Measurements from ENCODE around the gene MEIS3. TPM values are rescaled to one million over a fixed set of nuclear protein-coding genes. Genes with fewer than 3 reads are reported as not detected.
"Not testable (repeated sequence)": the region's sequence is repeated elsewhere in the genome, so short reads cannot be mapped to it uniquely, and the experiment has no call there.

The MEIS3 gene
- polyA plus RNA-seq, 1 donor = 19.7 TPM

DNA sequence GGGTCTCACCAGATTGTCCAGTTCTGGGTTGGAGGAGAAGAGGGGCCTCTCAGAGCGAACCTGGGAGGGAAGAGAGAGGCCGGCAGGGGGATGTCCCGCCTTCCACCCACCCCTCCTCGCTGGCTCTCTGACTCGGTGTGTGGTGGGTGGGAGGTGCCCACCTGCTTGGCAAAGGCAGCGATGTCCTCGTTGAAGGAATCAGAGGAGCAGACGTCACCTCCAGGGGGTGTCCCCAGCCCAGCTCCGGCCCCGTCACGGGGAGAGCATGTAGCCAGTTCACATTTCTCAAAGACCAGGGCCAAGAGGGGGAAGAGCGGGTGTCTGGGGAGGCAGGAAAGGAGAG, 2.7 kb downstream of the MEIS3 start:
- H3K9me3 ChIP-seq (ENCODE audit: control insufficient read depth, low read depth, low read length) = no peaks in the 10 kb centered on the region
- H3K27ac ChIP-seq (ENCODE audit: low read length) = no peak overlapping the region
- H3K27me3 ChIP-seq (ENCODE audit: control insufficient read depth, insufficient read depth, low read length) = peaks cover 61% of the 10 kb centered on the region
- H3K36me3 ChIP-seq (ENCODE audit: control insufficient read depth, insufficient read depth, low read length) = no peaks in the 10 kb centered on the region
- DNase-seq = no peak
- H3K4me1 ChIP-seq (ENCODE audit: control insufficient read depth, insufficient read depth, low read length) = peaks cover 8% of the 10 kb centered on the region
- no peak overlapping the region for H3K4me3 ChIP-seq (ENCODE audit: low read length)
- 60% methylated on average over 4 of the region's 12 CpGs for WGBS (ENCODE audit: insufficient coverage, low lambda C conversion rate)

DNA sequence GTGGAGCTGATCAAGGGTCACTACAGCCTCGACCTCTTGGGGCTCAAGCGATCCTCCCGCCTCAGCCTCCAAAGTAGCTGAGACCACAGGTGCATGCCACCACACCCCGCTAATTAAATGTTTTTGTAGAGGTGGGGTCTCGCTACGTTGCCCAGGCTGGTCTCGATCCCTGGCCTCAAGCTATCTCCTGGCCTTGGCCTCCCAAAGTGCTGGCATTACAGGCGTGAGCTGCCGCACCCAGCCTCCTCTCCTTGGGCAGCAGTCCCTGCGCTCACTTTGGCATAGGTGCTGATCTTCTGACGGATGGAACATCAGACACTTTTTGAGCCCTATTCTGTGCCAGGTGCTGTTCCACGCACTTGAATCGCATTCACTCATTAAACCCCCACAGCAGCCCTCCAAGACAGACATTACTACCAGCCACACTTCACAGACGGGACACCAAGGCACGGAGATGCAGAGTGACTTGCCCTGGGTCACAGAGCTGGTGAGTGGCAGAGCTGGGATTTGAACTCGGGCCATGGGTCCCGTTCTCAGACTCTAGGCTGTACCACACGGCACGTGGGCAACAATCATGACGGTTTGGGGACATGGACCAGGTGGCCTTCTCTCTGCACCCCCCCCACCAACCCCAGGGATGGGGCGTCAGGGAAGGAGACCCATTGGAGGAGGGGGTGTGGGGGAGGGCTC, 3.2 kb downstream of the MEIS3 start:
- H3K36me3 ChIP-seq (ENCODE audit: control insufficient read depth, insufficient read depth, low read length) = no peaks in the 10 kb centered on the region
- no CpG with 5 or more reads among the region's 21 CpGs for WGBS (ENCODE audit: insufficient coverage, low lambda C conversion rate)
- peaks cover 8% of the 10 kb centered on the region for H3K4me1 ChIP-seq (ENCODE audit: control insufficient read depth, insufficient read depth, low read length)
- H3K9me3 ChIP-seq (ENCODE audit: control insufficient read depth, low read depth, low read length) = no peaks in the 10 kb centered on the region
- no peak overlapping the region for H3K27ac ChIP-seq (ENCODE audit: low read length)
- DNase-seq = no peak
- no peak overlapping the region for H3K4me3 ChIP-seq (ENCODE audit: low read length)
- peaks cover 56% of the 10 kb centered on the region for H3K27me3 ChIP-seq (ENCODE audit: control insufficient read depth, insufficient read depth, low read length)

GRCh38 chr19:47414469-47414868, 4.9 kb downstream of the MEIS3 start:
- WGBS (ENCODE audit: insufficient coverage, low lambda C conversion rate) = no CpG with 5 or more reads among the region's 21 CpGs
- H3K27me3 ChIP-seq (ENCODE audit: control insufficient read depth, insufficient read depth, low read length) = peaks cover 40% of the 10 kb centered on the region
- H3K27ac ChIP-seq (ENCODE audit: low read length) = no peak overlapping the region
- H3K4me3 ChIP-seq (ENCODE audit: low read length) = no peak overlapping the region
- H3K36me3 ChIP-seq (ENCODE audit: control insufficient read depth, insufficient read depth, low read length) = no peaks in the 10 kb centered on the region
- H3K9me3 ChIP-seq (ENCODE audit: control insufficient read depth, low read depth, low read length) = no peaks in the 10 kb centered on the region
- DNase-seq = no peak
- peaks cover 4% of the 10 kb centered on the region for H3K4me1 ChIP-seq (ENCODE audit: control insufficient read depth, insufficient read depth, low read length)

- WGBS (ENCODE audit: insufficient coverage, low lambda C conversion rate) = no CpG with 5 or more reads among the region's 16 CpGs
- H3K27me3 ChIP-seq (ENCODE audit: control insufficient read depth, insufficient read depth, low read length) = peaks cover 38% of the 10 kb centered on the region
Observed at GRCh38 chr19:47413941-47414340, 5.4 kb downstream of the MEIS3 start.

DNA sequence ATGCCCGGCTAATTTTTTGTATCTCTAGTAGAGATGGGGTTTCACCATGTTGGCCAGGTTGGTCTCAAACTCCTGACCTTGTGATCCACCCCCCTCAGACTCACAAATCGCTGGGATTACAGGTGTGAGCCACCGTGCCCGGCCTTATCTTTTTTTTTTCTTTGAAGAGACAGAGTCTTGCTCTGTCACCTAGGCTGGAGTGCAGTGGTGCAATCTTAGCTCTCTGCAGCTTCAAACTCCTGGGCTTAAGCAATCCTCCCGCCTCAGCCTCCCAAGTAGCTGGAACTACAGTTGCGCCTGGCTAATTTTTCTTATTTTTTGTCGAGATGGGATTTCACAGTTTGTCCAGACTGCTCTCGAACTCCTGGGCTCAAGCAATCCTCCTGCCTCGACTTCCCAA, 7.6 kb downstream of the MEIS3 start:
- not testable (repeated sequence) for H3K9me3 ChIP-seq (ENCODE audit: control insufficient read depth, low read depth, low read length); H3K4me3 ChIP-seq (ENCODE audit: low read length); H3K4me1 ChIP-seq (ENCODE audit: control insufficient read depth, insufficient read depth, low read length); H3K27ac ChIP-seq (ENCODE audit: low read length); DNase-seq; H3K36me3 ChIP-seq (ENCODE audit: control insufficient read depth, insufficient read depth, low read length)
- H3K27me3 ChIP-seq (ENCODE audit: control insufficient read depth, insufficient read depth, low read length) = peaks cover 22% of the 10 kb centered on the region
- WGBS (ENCODE audit: insufficient coverage, low lambda C conversion rate) = 100% methylated on average over 1 of the region's 9 CpGs

More at GRCh38 chr19:47413941-47414340, 5.4 kb downstream of the MEIS3 start:
- Histone ChIP-seq H3K4me1 (ENCODE audit: control insufficient read depth, insufficient read depth, low read length) (peaks cover 4% of the 10 kb centered on the region), H3K9me3 (ENCODE audit: control insufficient read depth, low read depth, low read length) (no peaks in the 10 kb centered on the region), H3K36me3 (ENCODE audit: control insufficient read depth, insufficient read depth, low read length) (no peaks in the 10 kb centered on the region), H3K4me3 (ENCODE audit: low read length) (no peak overlapping the region), H3K27ac (ENCODE audit: low read length) (no peak overlapping the region)
- no peak for DNase-seq

DNA sequence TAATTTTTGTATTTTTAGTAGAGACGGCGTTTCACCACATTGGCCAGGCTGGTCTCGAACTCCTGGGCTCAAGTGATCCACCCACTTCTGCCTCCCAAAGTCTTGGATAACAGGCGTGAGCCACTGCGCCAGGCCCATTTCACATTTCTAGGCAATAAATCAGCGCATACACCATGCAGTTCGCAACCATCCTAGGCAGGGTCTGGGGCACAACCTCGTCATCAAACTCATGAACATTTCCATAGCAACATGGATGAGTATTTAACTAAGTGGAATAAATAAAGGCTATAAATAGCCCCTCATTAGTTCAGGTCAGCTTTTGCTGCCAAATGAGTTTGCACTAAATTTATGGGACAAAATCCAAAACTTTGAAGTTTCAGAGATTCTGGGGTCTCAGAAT, 8.2 kb downstream of the MEIS3 start:
- Histone ChIP-seq H3K27ac (ENCODE audit: low read length) (no peak overlapping the region), H3K4me1 (ENCODE audit: control insufficient read depth, insufficient read depth, low read length) (no peaks in the 10 kb centered on the region), H3K27me3 (ENCODE audit: control insufficient read depth, insufficient read depth, low read length) (peaks cover 22% of the 10 kb centered on the region), H3K4me3 (ENCODE audit: low read length) (no peak overlapping the region), H3K9me3 (ENCODE audit: control insufficient read depth, low read depth, low read length) (no peaks in the 10 kb centered on the region), H3K36me3 (ENCODE audit: control insufficient read depth, insufficient read depth, low read length) (no peaks in the 10 kb centered on the region)
- WGBS (ENCODE audit: insufficient coverage, low lambda C conversion rate) = no CpG with 5 or more reads among the region's 8 CpGs
- no peak for DNase-seq

GRCh38 chr19:47408156-47408938, 11.0 kb downstream of the MEIS3 start:
- Histone ChIP-seq H3K36me3 (ENCODE audit: control insufficient read depth, insufficient read depth, low read length) (no peaks in the 10 kb centered on the region), H3K27ac (ENCODE audit: low read length) (no peak overlapping the region), H3K27me3 (ENCODE audit: control insufficient read depth, insufficient read depth, low read length) (peaks cover 15% of the 10 kb centered on the region), H3K9me3 (ENCODE audit: control insufficient read depth, low read depth, low read length) (no peaks in the 10 kb centered on the region), H3K4me1 (ENCODE audit: control insufficient read depth, insufficient read depth, low read length) (no peaks in the 10 kb centered on the region), H3K4me3 (ENCODE audit: low read length) (no peak overlapping the region)
- DNase-seq = no peak
- 87% methylated on average over 6 of the region's 14 CpGs for WGBS (ENCODE audit: insufficient coverage, low lambda C conversion rate)

DNA sequence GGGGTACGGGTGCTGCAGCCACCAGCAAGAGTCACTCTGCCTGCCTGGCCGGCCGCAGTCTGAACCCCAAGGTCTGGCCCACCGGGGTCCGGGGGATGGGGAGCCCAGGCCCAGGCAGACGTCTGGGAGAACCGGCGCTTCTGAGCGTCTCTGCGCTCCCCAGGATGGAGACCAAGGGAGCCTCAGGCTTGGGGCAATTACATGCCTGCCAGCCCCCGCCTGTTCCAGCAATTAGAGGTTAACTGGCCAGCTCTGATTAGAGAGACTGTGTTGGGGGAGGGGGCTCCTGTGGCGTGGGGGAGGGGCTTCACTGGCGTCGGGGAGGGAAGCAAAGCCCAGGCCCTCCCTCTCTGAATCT, 11.9 kb downstream of the MEIS3 start:
- no peaks in the 10 kb centered on the region for H3K36me3 ChIP-seq (ENCODE audit: control insufficient read depth, insufficient read depth, low read length)
- no peak overlapping the region for H3K27ac ChIP-seq (ENCODE audit: low read length)
- peaks cover 15% of the 10 kb centered on the region for H3K27me3 ChIP-seq (ENCODE audit: control insufficient read depth, insufficient read depth, low read length)
- H3K4me3 ChIP-seq (ENCODE audit: low read length) = no peak overlapping the region
- WGBS (ENCODE audit: insufficient coverage, low lambda C conversion rate) = no CpG with 5 or more reads among the region's 14 CpGs
- no peaks in the 10 kb centered on the region for H3K4me1 ChIP-seq (ENCODE audit: control insufficient read depth, insufficient read depth, low read length)
- no peak for DNase-seq
- no peaks in the 10 kb centered on the region for H3K9me3 ChIP-seq (ENCODE audit: control insufficient read depth, low read depth, low read length)

GRCh38 chr19:47406711-47407416, 12.5 kb downstream of the MEIS3 start:
- Histone ChIP-seq H3K9me3 (ENCODE audit: control insufficient read depth, low read depth, low read length) (no peaks in the 10 kb centered on the region), H3K27me3 (ENCODE audit: control insufficient read depth, insufficient read depth, low read length) (peaks cover 12% of the 10 kb centered on the region), H3K27ac (ENCODE audit: low read length) (no peak overlapping the region), H3K36me3 (ENCODE audit: control insufficient read depth, insufficient read depth, low read length) (no peaks in the 10 kb centered on the region), H3K4me1 (ENCODE audit: control insufficient read depth, insufficient read depth, low read length) (no peaks in the 10 kb centered on the region), H3K4me3 (ENCODE audit: low read length) (no peak overlapping the region)
- no CpG with 5 or more reads among the region's 47 CpGs for WGBS (ENCODE audit: insufficient coverage, low lambda C conversion rate)
- DNase-seq = no peak

DNA sequence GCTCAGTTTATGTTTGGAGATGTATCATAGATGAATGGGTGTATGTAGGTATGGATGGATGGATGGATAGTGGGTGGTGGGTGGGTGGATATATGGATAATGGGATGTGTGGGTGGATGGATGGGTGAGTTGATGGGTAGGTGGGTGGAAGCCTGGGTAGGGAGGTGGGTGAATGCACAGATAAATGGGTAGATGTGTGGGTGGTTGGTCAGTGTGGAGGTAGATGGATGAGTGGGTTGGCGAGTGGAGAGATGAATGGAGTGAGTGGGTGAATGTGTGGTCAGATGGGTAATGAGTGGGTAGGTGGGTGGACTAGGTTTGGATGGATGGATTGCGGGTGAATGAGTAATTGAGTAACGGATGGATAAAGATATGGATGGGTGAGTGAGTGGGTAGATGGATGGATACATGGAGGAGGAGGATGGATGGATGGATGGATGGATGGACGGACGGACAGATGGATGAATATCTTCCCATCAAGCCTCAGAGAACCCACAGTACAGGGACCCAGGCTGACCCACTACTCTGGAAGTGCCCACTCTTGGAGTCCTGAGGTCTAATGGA, 13.4 kb downstream of the MEIS3 start:
- H3K9me3 ChIP-seq (ENCODE audit: control insufficient read depth, low read depth, low read length) = no peaks in the 10 kb centered on the region
- H3K27me3 ChIP-seq (ENCODE audit: control insufficient read depth, insufficient read depth, low read length) = peaks cover 12% of the 10 kb centered on the region
- 100% methylated on average over 4 of the region's 5 CpGs for WGBS (ENCODE audit: insufficient coverage, low lambda C conversion rate)

More for the DNA sequence above, 13.4 kb downstream of the MEIS3 start:
- DNase-seq = no peak
- H3K27ac ChIP-seq (ENCODE audit: low read length) = no peak overlapping the region
- H3K4me3 ChIP-seq (ENCODE audit: low read length) = no peak overlapping the region
- H3K4me1 ChIP-seq (ENCODE audit: control insufficient read depth, insufficient read depth, low read length) = no peaks in the 10 kb centered on the region
- H3K36me3 ChIP-seq (ENCODE audit: control insufficient read depth, insufficient read depth, low read length) = no peaks in the 10 kb centered on the region
